HTR-8/SVneo (cell line): ENCODE measurements around the gene MPEG1.

ENCODE experiments used
- DNase-seq: peaks from one replicate; pipeline ENCODE4 v3.0.0; 2011; ENCODE audit warnings: low spot score, mixed read lengths; ENCODE audit not compliant: insufficient read length
- FAIRE-seq: peaks from 2 replicates; lab custom pipeline; 2011; peaks lifted over from hg19 to GRCh38; lab: Jason Lieb, UNC

The MPEG1 gene

DNA sequence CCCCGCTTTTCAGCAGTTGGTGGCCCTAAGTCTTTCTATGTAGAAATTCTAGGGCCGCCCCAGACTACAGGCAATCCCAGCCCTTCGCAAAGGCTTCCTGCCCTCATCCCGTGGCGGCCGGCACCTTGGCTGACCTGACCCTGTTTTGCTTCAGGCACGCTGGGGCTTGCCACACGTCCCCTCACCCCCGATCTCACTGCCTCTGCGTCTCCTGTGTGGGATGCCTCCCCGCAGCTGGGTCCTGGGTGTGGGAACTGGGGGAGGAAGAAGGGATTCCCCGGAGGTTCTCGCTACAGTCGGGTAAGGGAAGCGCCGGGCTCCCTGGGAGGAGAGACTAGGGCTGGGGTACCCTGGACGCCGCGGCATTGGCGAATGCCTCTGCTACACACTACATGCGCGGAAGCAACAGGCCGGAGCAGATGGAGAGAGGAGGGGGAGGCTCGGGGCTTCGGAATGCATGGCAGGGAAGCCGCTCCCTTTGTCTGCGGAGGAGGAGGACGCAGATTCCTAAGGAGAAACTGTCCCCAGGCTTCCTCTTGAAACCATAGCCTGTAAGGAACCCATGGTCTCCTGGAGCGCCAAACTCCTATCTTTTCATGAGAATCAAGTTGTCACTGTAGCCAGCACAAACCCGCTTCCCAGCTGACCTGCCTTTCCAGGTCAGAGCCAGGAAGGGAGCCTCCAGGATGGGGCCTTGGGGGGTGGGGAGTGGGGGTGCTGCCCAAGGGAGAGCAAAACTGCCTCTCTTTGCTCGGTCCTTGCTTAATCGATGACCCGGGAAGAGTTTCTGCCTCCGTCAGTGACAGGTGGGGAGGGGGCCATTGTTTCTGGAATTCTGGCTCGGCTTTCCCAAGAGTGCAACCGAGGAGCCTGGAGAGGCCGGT is 39.4 kb downstream of the MPEG1 start:
- DNase-seq (peak; percentile 38), FAIRE-seq (peak; percentile 87)

- FAIRE-seq (no peak), DNase-seq (no peak)
Measured at GRCh38 chr11:59172345-59173079, 40.2 kb downstream of the MPEG1 start.

GRCh38 chr11:59171508-59172322 is 41.0 kb downstream of the MPEG1 start, which contains the start of gene DTX4:
Gene DTX4 (plus strand): TSS chr11:59172132. CDS start chr11:59172596, 464 bp downstream.
- DNase-seq (peak; percentile 92), FAIRE-seq (peak; percentile 99)

DNA sequence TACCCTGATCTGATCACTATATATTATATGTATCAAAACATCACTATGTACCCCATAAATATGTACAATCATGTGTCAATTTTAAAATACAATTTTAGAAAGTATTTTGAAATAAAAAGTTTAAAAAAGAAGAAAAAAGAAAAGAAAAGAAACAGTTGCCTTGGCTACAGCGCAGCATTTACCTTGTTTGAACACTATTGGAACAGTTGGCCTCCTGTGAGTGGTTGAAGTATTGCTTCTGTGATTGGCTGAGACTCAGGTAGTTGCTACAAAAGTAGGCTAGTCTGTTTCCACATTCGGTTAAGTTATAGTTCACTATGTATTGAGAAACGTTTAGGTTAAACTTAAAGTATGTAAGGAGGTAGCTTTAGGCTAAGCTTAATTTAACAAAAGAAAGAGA is 48.7 kb downstream of the MPEG1 start:
- no peak for FAIRE-seq
- DNase-seq = no peak
